SIG-M5 treated with dmso at 0.1 percent for 504 hours (cell line): Measurements from ENCODE around the gene HOXB3.

Source experiments
- DNase-seq: peaks from one replicate; lab custom pipeline; 2025; ENCODE audit not compliant: unreplicated experiment; lab: John Stamatoyannopoulos, UW

The HOXB3 gene

DNA sequence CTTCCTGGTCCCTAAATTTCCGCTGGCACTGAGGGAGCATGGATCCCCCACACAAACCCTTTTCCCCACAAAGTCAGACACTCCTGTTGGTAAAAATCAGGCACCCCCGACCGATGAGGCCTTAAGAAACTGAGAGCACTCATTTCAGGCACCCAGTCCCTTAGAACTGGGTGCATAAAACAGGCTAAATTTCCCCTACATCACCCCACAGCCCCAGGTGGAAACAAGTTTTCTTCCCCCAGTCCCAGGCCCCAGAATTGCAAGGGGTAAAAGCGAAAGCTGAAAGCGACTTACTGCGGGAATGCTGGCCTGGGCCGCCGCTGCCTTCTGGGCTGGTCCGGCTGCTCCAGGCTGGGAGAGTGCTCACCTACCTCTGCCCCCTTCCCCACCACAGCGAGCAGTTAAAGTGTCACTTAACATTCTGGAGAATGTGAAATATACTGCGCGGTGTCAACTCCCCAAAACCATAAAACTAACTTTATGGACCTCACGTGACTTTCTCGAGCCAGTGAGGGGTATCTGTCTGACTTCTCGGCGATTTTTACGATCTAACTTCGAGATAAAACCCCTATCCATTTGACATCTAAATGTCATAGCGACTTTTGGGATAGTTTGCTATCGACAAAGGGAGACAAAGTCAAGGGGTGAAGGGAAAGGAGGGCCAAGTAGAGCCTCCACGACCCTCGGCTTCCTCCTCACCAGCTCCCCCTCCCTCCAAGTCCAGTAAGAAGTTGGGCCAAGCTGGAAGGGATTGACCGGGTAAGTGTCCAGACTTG is at the start of gene HOXB3:
TSS of gene HOXB3 (minus strand) at position 411 of the 776 bp plus-strand sequence. CDS start 37,767 bp downstream, outside the sequence.
- DNase-seq = no peak

GRCh38 chr17:48639136-48639535 is 49.1 kb upstream of the HOXB3 start:
- DNase-seq = no peak

DNA sequence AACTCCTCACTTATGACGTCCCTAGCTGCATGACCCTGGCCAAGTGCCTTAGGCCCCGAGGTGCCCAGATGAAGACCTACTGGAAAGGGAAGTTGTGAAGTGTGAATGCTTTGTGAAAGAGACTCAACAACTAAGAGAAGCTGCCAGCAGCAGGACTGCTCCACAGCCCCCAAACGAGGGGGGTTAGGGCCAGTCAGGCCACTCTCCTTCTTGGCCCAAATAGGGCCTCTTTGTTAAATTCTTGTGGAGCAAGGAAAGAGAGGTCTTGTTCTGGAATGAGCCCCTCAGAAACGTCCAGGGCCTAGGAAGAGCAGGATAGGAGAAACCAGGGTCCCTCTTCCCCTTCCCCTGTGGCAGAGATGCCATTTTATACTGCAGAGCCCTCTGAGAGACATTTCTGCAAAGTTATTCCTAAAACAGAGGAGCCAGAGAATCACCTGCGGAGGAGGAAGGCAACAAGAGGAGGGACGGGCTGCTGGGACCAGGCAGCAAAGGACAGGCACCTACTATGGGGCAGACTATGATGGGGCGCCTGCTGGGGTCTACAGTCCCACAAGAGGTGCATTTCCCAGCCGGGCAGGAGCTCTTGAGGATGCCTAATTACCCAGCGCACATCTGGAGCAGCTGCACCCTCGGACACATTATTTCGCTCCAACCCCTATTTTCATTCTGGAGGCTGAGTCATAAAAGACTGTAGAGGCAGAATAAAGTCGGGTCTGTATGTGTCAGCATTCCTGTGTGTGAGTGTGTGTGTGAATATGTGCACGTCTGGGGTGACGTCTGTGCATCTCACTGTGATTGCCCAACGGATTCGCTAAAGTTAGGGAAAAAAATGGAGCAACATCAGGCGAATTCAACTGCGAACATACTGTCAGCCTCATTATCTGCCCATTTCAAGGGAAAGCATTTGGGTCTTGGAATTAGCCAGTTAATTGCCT is 47.6 kb upstream of the HOXB3 start:
- no peak for DNase-seq

DNA sequence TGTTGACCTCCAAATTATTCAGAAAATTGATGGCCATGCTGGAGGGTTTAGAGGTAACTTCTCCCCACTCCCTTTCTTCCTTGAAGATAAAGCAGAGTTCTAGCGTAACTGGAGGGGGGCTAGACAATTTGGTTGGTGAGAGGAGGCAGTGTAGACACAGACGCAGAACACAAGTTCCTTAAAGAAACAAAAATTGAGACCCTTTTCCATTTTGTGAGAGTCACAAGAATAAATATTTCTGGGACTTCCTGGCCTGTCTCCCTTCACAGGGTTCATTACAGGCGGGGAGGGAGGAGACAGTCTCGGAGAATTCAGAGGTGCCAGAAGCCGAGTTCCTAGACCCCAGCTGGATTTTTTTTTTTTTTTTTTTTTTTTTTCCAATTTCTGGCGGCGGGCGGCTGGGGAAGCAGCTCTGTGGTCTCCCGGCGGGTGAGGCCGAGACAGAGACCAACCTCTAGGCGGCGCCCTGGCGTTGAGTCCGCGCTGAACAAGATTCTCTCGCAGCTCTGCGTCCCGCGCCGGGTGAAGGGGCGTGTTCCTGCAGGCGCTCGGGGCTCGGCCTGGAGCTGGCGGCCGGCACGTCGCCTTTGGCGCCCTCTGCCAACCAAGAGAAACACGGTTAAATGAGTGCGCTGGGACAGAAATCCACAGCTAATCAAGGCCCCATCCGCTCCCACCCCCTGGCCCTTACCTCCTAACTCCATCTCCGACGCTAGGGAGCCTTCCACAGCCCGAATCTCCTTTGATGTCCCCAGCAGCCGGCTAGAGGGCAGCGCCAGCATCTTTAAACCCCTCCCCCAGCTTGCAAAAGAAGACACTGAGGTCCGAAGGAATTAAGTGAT is 46.4 kb upstream of the HOXB3 start:
- DNase-seq = peak; percentile 72

DNA sequence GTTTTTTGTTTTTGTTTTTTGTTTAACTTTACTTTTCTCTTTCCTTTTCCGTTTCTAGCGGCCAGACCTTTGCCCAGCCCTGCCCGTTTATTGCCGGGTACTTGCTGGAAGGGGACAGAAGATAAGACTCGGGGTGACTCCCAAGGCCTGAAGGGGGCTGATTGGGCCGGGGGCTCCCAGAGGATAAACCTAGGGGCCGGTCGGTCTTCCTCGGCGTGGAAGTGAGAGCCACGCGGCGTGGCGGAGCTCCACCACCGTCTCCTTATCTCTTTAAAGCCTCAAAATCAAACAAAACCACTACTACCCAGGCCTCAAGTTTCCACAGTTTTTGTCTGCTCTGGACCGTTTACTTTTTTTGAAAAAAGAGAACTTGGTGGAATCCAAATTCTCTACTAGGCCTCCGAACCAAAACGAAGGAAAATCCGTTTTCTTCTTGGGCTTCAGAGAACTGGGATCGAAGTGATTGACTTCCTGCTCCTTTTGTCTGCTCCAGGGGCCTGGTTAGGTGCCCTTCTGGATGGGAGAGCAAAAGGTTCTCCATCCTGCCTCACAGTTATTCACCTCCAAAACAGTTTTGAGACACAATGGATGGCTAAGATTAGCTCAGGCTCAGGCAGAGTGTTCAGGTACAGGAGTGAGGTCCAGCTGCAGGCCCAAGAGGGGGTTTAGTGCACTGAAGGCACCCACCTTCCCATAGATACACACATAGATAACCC is 44.6 kb upstream of the HOXB3 start:
- DNase-seq = no peak

DNA sequence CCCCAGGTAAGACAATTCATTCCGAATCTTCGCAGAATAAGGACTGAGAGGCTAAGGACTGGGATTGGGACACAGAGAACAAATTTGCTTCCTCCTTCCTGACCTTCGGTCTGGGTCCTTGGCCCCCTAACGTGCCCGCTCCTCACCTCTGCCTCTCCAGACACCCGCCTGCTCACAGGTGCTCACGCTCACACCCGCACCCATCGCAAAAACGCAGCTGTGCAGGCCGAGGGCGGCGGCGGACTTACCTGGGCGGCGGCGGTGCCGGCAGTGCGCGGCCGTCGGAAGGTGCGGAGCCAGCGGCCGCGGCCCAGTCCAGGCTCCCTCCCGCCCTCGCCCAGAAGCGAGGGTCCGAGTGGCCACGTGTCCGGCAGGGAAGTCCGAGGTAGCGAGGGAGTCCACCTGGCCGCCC is 43.2 kb upstream of the HOXB3 start:
- no peak for DNase-seq

DNA sequence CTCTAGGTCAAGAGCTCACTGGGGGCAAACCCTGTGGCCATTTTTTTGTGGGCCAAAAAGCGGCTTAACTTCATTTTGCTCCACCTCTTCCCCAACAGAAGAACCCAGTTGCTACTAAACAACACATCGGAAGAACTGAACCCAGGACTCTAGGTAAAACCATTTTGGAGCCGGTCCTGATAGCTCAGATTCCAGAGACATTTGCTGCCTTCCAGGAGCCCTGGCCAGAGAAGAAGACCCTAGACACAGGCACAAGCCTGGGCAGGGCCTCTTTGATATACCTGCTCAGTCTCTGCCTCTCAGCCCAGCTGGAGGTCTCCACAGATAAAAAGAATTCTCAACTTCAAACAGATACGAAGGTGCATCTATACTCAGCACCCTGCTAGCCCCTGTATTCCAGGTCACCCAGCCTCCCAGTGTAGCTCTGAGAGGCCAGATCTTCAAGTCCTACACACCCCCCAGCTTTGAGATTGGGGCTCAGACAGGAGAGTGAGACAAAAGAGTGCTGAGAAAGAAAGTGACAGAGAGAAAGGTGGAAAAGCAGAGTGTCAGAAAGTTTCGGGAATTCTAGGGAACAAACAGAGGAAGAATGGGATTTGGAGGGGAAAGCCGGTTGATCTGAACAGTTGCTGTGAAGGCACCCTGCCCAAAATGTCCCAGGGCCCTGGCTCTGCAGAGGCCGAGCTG is 42.7 kb upstream of the HOXB3 start:
- DNase-seq = no peak

- no peak for DNase-seq
Observed at GRCh38 chr17:48631693-48632578, 41.9 kb upstream of the HOXB3 start.

- no peak for DNase-seq
Observed at GRCh38 chr17:48630925-48631692, 41.1 kb upstream of the HOXB3 start.

DNA sequence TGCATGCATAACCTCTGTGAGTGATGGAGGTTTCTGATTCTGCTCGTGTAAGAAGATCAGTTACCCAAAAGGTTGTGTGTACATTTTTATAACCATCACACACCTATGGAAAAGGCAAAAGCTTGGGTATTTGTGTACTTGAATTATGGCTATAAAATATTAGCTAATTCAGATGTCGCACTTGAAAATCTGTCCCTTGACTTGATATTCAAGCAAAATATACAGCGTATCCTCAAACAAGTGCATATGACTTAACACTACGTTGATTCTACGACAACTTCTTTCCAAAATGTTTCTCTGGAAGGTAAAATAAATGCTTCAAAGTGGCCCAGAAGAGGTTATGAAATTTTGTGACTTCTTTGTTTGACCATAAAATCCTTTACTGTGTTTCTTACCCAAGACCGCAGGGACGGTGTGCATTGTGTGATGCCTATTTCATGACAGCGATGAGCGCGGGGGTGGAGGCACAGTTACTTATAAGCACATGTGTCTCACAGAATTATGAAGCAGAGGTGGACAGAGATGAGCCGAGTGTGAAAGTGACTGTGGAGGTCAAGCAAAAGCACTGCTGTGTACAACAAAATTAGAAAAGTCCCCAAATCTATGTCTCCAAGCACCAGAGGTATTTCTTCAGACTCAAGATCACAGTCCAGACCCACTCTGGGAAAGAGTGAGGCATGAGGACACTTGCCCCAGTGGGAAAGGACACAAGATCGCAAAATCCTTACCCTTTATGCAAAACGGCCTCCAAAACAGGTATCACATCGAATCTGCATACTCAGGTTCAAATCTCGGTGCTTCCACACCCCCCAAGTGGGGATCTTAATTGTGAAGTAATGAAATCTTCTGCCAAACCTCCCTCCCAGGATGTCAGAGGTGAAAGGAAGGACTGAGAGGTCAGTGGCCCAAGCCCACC is 40.2 kb upstream of the HOXB3 start:
- DNase-seq = no peak

DNA sequence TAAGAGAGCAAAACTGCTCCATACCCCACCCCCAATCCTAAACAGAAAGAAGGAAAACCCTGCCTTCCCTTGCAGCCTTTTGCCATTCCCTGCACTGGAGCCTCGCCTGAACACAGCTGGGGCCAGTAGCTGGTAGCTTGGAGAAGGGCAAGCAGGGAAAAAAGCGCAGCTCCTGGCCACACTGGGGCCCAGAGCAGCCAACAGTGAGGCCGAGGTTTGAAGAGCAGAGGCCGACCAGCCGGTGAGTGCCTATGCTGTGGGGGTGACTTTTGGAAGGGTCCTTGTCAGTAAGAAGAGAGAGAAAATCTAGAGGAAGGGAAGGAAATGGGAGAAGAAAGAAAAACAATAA is 39.3 kb upstream of the HOXB3 start:
- no peak for DNase-seq

DNA sequence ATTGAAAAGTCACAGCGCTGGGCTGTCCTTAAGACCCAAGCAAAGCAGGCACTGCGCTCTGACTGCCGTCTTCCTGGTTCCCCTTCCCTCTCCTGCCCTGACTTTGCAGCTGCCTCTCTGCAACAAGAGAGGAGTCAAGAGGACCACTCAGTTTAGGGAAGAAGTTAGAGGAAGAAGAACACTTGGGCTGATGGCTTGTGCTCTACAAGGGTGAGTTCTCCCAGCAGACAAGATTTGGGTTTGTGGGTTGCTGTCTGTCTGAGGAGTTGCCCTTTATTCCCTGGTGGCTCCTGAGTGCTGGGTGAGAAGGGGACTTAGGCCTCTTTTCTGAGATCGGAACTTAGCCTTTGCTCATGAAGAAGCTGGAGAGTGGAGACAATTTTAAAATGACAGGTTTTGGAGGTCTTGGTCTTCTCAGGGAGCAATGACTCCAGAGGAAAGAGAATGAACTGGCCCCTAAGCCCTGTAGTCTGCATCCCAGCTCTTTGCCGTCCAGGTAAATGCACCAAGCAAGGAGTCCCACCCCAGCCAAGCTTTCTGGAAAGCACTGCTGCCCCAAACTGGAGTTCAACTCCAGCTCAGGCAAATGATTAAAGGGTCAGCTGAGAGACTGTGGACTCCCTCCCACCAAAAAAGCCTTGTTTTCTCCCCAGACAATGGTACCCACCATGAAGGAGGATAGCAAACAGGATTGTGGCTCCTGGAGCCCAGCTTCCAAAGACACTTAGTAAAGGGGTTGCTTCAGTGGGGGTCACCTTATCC is 38.8 kb upstream of the HOXB3 start:
- DNase-seq = peak; percentile 65

GRCh38 chr17:48627623-48628521 is 37.8 kb upstream of the HOXB3 start:
- DNase-seq = no peak

- DNase-seq = no peak
Observed at GRCh38 chr17:48627118-48627597, 37.1 kb upstream of the HOXB3 start.
